Cardiac fibroblast (primary cell): Measurements from ENCODE around the gene ZRANB1.

Experiments used
- DNase-seq, 2 donors: peaks; one replicate each; pipeline versions ENCODE4 v3.0.0 to v3.0.0-alpha.2; 2010; ENCODE audit warnings: low read depth in 2 of 2
- H3K4me3 ChIP-seq, 2 donors: replicated peaks in 1 of 2; 1 replicate in 1 of 2; 2 replicates in 1 of 2; pipeline ENCODE4 v1.5.1; 2011; ENCODE audit warnings: low read depth in 2 of 2, low read length in 2 of 2, mild to moderate bottlenecking in 2 of 2, moderate library complexity in 1 of 2
- TF ChIP-seq, protein P1 (sequence below): IDR thresholded peaks from one replicate; pipeline ENCODE4 v1.5.1; 2011; ENCODE audit warnings: low read depth, mild to moderate bottlenecking, low read length, inconsistent platforms

The ZRANB1 gene

DNA sequence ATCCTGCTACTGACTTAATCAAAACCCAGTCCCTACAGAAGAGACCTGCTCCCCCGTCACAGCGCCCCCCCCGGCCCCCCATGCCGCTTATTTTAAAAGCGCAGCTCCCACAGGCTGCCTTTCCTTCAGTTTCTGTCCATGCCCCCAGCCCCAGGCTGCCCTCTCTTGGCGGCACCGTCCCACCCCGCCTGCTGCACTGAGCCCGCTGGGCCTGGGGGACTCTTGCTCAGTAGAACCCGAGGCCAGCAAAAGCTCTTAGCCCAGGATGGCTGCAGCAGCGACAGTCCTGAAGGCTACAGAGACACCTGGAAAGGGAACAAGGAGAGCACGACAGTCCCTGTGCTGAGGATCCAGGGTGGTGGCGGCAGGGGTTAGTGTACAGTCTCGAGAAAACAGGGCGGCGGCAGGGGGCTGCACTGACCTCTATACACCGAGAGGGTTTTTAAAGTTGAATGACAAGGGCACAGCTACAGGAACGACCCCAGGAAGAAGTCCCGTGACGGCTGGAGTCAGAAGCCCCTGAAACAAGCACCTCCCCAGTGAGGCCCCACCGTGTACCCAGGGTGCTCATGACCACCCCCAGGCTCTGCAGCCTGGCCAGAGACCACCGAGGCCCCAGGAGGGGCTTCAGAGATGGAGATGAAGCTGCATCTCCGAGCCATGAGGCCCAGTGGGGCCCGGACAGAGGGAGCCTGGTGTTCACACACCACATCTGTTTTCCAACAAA, 54.4 kb downstream of the ZRANB1 start:
- H3K4me3 ChIP-seq: no peak overlapping the region
- no peak for DNase-seq
- TF ChIP-seq, protein P1, sequence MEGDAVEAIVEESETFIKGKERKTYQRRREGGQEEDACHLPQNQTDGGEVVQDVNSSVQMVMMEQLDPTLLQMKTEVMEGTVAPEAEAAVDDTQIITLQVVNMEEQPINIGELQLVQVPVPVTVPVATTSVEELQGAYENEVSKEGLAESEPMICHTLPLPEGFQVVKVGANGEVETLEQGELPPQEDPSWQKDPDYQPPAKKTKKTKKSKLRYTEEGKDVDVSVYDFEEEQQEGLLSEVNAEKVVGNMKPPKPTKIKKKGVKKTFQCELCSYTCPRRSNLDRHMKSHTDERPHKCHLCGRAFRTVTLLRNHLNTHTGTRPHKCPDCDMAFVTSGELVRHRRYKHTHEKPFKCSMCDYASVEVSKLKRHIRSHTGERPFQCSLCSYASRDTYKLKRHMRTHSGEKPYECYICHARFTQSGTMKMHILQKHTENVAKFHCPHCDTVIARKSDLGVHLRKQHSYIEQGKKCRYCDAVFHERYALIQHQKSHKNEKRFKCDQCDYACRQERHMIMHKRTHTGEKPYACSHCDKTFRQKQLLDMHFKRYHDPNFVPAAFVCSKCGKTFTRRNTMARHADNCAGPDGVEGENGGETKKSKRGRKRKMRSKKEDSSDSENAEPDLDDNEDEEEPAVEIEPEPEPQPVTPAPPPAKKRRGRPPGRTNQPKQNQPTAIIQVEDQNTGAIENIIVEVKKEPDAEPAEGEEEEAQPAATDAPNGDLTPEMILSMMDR: no peak

DNA sequence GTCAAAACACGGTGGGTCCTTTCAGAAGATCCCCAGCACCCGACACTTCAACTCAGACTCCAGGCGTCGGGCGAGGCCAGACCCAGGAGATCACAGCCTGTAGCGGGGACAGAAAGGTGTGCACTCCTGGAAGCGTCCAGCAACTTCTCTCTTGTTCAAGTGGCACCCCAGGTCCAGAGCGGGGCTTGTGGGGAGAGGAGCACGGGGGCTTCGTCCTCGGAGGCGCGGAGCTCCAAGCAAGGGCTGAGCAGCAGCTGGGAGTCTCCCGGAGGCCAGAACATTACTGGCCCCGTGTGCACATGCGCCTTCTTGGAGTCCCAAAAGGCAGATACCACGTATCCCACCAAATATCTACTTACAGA, 54.9 kb downstream of the ZRANB1 start:
- TF ChIP-seq, protein P1: no peak
- DNase-seq: no peak
- no peak overlapping the region for H3K4me3 ChIP-seq

DNA sequence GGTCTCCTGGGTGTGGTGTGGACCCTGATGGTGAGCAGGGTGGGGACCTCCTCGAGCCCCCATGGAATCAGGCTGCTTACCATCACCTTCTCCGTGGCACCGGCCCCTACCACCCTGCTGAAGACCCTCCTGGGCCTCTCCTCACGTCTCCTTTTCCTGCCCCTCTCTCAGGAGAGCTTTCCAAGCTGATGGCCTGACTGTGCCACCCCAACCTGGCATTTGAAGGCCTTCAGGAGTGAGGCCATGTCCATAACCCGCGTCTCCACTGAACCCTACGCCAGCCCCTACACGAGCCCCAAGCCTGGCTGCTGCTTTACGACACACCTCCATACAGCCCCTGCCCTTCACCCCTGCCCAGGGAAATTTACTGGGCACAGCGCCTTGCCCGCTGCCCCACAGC, 55.4 kb downstream of the ZRANB1 start:
- TF ChIP-seq, protein P1: no peak
- DNase-seq: no peak
- no peak overlapping the region for H3K4me3 ChIP-seq

DNA sequence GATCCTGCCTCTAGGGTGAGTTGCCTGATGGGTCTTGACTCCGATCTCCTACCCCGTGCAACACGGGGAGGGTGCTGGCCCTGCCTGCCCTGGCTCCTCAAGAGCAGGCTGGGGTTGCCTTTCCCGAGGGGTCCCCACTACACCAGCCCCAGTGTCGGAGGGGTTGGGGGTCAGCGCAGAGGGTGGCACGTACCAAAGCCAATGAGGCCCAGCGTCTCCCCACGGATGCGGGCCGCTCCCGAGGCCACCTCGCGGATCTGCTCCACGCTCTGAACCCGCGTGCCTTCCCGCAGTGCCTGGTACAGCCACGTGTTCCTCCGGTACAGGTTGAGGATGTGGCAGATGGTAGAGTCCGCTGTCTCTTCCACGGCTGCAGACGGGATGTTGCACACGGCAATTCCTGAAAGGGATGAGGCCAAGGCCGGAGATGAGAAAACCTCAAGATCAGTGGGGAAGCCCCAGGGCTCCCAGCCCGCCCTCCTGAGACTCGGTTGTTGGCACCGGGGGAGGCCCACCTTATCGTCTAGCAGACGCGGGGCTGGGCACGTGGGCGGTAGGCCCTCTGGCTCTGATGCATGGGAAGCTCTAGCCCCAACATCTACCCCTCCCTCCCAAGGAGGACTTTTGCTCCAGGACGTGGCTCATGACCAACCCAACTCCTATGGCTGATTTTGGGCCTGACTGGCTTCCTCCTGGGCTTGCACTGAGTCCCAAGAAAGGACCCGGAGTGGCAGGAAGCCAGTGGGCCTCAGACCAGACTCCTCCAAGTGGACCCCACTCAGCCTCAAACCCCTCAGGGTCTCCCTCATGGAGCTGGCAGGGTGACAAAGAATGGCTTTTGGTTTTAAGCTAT, 56.1 kb downstream of the ZRANB1 start:
- no peak for DNase-seq
- H3K4me3 ChIP-seq: no peak overlapping the region
- TF ChIP-seq, protein P1: no peak

DNA sequence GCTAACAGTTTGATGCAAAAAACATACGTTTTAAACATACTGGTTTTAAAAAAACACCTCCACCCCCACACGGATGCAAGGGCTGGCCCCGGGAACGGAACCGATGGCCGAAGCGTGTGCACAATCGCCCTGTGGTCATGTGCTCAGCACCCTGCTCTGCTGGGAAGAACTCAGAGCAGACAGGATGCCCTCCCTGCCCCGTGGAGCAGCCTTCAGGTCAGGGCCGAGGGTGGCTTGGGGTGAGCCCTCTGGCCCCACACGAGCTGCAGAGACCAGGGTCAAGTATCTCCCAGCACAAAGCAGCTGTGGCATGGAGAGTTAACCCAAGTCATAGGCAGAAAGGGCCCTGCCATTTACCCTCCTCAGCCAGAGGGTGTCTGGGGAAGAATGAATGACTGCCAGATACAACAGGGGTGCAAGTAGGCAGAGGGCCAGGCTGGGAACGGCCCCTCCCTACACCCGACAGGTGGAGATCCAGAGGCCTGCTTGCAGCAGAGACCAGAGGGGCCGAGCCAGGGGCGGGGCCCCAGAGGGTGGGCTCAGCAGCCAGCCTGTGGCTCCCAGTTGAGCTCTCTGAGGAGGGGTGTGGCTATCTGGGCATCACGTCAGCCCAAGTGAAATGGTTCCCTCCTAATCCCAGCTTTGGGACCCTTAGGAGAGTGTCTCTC, 56.8 kb downstream of the ZRANB1 start:
- TF ChIP-seq, protein P1: no peak
- no peak for DNase-seq
- no peak overlapping the region for H3K4me3 ChIP-seq

DNA sequence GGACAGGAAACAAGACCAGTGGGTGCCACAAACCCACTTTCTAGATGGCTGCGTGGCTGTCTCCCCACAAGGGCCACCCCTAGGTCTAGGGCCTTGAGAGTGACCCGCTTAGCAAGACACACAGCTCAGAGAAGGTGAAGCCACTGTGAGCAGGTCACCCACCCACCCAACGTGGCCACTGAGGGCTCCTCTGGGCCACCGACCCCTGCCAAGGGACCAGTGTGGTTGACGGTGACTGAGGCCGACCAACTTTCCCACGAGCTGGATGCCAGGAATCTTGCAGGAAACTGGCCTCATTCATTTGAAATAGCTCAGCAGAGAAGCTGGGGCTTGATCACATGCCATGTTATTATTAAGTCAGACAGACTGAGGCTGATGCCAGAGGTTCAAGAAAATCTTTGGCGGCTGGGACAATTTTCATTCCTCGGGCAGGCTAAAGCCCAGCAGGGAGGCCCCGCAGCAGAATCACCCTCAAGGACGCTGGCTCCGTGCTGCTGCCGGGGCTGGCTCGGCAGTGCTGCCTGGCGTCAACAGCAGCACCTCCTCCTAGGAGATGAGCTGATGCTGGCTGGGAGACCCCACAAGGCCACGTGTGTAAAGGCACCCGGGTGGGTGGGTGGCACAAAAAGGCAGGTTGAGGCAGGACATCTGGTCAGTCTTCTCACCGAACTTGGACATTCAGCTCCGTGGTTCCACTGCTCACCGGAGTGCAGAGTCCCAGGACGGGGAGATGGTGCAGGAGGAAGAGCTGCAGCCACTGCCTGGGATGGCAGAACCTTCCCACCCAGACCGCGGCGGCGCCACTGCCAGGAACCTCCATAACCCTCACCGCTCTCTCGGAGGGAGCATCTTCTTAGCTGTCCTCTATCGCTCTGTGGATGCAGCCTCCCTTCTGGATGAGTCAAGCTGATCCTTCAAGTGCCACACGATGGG, 57.8 kb downstream of the ZRANB1 start:
- peak; percentile 75 to 88 for DNase-seq
- H3K4me3 ChIP-seq: no peak overlapping the region
- TF ChIP-seq, protein P1: no peak
